GM13977 (cell line): ENCODE data around the gene SKA2.
A peak's percentile ranks its signal among the peaks of the same experiment; 100 is the strongest.

Experiments
- DNase-seq: peaks from one replicate; pipeline ENCODE4 v3.0.0; 2012; ENCODE audit warnings: low spot score
- CTCF ChIP-seq: IDR thresholded peaks from 2 replicates; pipeline ENCODE4 v1.5.1; 2012; ENCODE audit warnings: mild to moderate bottlenecking, control low read depth; ENCODE audit not compliant: insufficient read depth; ENCODE audit errors: extremely low read depth, missing control alignments
- in situ Hi-C: fragments of 300-500 bp; cut with MboI; formaldehyde crosslinking; loops from one replicate; pipeline ENCODE4 v1.12.0; 2022; ENCODE audit warnings: low sequenced_read_pairs, low pct_unique_long_range_greater_than_20kb, mixed read lengths, inconsistent platforms; ENCODE audit not compliant: unreplicated experiment

SKA2 gene

GRCh38 chr17:59154721-59155438 is at the start of gene SKA2:
TSS of gene SKA2 (minus strand) at chr17:59155186. CDS start at chr17:59155163, 23 bp downstream.
- in situ Hi-C loops, result no loop called here
- peak; percentile 85 for DNase-seq
- TF ChIP-seq CTCF, result no peak

DNA sequence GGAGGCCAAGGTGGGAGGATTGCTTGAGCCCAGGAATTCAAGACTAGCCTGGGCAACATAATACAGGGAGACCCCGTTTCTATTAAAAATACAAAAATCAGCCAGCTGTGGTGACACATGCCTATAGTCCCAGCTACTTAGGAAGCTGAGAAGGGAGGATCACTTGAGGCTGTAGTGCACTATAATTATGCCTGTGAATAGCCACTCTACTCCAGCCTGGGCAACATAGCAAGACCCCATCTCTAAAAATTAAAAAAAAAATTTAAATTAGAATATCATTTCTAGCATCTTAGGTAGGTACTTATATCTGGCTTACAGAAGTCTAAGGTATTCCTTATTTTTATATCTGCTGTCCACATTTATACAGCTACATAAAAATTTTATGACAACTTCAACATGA is 47.3 kb upstream of the SKA2 start:
- TF ChIP-seq CTCF, result no peak
- no peak for DNase-seq
- in situ Hi-C loops, result no loop called here

GRCh38 chr17:59199398-59199797 is 44.4 kb upstream of the SKA2 start:
- no peak for DNase-seq
- no peak for TF ChIP-seq CTCF
- in situ Hi-C loops, result no loop called here

DNA sequence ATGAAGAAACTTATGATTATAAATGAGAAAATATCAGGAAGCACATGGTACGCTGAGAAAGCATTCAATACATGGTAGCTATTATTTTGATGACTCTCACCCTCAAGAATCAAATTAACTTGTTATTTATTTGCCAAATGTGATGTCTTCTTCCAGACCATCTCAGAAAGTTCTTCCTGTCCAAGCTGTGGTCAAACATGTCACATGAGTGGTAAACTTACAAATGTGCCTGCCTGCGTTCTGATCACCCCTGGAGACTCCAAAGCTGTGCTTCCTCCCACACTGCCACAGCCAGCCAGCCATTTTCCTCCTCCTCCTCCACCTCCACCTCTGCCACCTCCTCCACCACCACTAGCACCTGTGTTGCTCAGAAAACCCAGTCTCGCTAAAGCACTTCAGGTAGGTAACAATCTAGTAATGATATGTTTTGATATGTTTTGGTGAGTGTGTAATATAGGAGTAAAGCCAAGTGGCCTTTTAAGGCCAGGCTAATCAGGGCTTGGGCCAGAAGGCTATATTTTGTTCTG is 38.4 kb upstream of the SKA2 start:
- in situ Hi-C loops, result no loop called here
- TF ChIP-seq CTCF, result no peak
- DNase-seq, result no peak

DNA sequence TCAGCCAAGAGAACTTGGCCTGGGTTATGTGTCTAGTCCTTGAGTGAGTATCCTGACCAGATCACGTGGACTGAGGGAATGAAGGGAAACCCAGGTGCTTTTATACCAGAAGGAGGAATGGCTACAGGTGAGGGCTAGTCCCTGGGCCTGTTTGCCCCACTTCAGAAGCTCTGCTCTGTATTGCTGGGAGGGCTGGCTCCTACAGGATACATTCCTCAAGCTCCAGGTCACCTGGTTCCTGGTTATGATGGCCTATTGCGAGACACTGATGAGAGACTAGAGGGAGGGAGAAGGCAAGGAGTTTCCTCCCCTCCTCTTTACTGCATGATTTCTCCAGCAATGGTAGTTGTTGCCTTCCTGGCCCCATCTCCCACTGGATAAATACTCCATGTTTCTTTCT is 35.8 kb upstream of the SKA2 start:
- in situ Hi-C loops, result no loop called here
- no peak for DNase-seq
- TF ChIP-seq CTCF, result no peak

DNA sequence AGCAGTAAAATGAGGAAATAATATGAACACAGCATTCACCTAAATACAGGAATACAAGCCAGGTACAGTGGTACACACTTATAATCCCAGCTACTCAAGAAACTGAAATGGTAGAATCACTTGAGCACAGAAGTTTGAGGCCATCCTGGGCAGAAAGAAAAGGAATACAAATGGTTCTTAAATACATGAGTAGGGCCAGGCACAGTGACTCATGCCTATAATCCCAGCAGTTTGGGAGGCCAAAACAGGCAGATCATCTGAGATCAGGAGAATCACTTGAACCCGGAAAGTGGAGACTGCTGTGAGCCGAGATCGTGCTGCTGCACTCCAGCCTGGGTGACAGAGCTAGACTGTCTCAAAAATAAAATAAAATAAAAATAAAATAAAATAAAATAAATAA is 31.9 kb upstream of the SKA2 start:
- TF ChIP-seq CTCF, result no peak
- in situ Hi-C loops, result no loop called here
- no peak for DNase-seq
